PC-3 (cell line): ENCODE data around the gene DENND2A. TPM values are rescaled to one million over a fixed set of nuclear protein-coding genes. Genes with fewer than 3 reads are reported as not detected.

Experiments
- ATAC-seq: fragments of 200-7000 bp; cut with Tn5 transposase; 2 replicates; pipeline ENCODE4 v1.9.1; 2020; ENCODE audit warnings: mild to moderate bottlenecking, moderate library complexity
- BruUV-seq: library from RNA; stranded (reverse); fragments of 400-500 nt; replicated peaks from 2 replicates; lab custom pipeline; 2021; lab: Mats Ljungman, UMichigan
- CTCF ChIA-PET: fragments of 300-600 bp; sonication (Branson Sonifier 250); formaldehyde crosslinking; loops from one replicate; lab custom pipeline; 2022; ENCODE audit warnings: antibody characterized with exemption; lab: Charles Lee
- POLR2A ChIA-PET: fragments of 300-600 bp; sonication (Branson Sonifier 250); formaldehyde crosslinking; loops from one replicate; lab custom pipeline; 2022; ENCODE audit warnings: antibody characterized with exemption; ENCODE audit not compliant: unreplicated experiment; lab: Charles Lee
- DNase-seq: peaks from one replicate; pipeline ENCODE4 v3.0.0-alpha.2; 2015
- H2AFZ ChIP-seq: fragments of 300-600 bp; sonication (generic); 2 replicates; pipeline ENCODE4 v1.6.0; 2016; ENCODE audit warnings: antibody characterized with exemption, low read length
- H3F3A ChIP-seq: fragments of 300-600 bp; sonication (generic); one replicate; pipeline ENCODE4 v1.6.0; 2017; ENCODE audit warnings: antibody characterized with exemption, low read length, control low read depth, mild to moderate bottlenecking; ENCODE audit not compliant: unreplicated experiment
- H3K27ac ChIP-seq: fragments of 300-600 bp; sonication (generic); 2 replicates; pipeline ENCODE4 v1.5.1; 2016; ENCODE audit warnings: mild to moderate bottlenecking, low read length
- H3K27me3 ChIP-seq: fragments of 300-600 bp; sonication (generic); 2 replicates; pipeline ENCODE4 v1.6.1; 2016; ENCODE audit warnings: low read length, mixed read lengths
- H3K36me3 ChIP-seq: fragments of 300-600 bp; sonication (generic); 2 replicates; pipeline ENCODE4 v1.6.1; 2016; ENCODE audit warnings: low read depth, mixed run types, low read length, mixed read lengths
- H3K4me1 ChIP-seq: fragments of 300-600 bp; sonication (generic); 2 replicates; pipeline ENCODE4 v1.5.1; 2016; ENCODE audit warnings: low read length; ENCODE audit not compliant: insufficient read depth
- H3K4me2 ChIP-seq: fragments of 300-600 bp; sonication (generic); 2 replicates; pipeline ENCODE4 v1.6.0; 2016; ENCODE audit warnings: low read length
- H3K4me3 ChIP-seq: fragments of 300-600 bp; sonication (generic); 2 replicates; pipeline ENCODE4 v1.5.1; 2016; ENCODE audit warnings: mild to moderate bottlenecking, low read length, mixed read lengths
- H3K79me2 ChIP-seq: fragments of 300-600 bp; sonication (generic); 2 replicates; pipeline ENCODE4 v1.6.1; 2017; ENCODE audit warnings: low read length, mixed read lengths
- H3K9ac ChIP-seq: fragments of 300-600 bp; sonication (generic); 2 replicates; pipeline ENCODE4 v1.6.0; 2016; ENCODE audit warnings: mild to moderate bottlenecking, low read length
- H3K9me2 ChIP-seq: fragments of 300-600 bp; sonication (generic); replicated peaks from 2 replicates; pipeline ENCODE4 v1.6.1; 2016; ENCODE audit warnings: mixed run types, low read length, mixed read lengths
- H3K9me3 ChIP-seq: fragments of 300-600 bp; sonication (generic); 2 replicates; pipeline ENCODE4 v1.6.1; 2016; ENCODE audit warnings: low read length, mixed read lengths
- H4K20me1 ChIP-seq: fragments of 300-600 bp; sonication (generic); 2 replicates; pipeline ENCODE4 v1.6.1; 2016; ENCODE audit warnings: low read length, mixed read lengths
- EZH2 ChIP-seq: fragments of 300-600 bp; sonication (generic); IDR thresholded peaks from one replicate; pipeline ENCODE4 v1.6.1; 2017; ENCODE audit warnings: antibody characterized with exemption, mild to moderate bottlenecking, low read length; ENCODE audit not compliant: unreplicated experiment
- EZH2phosphoT487 ChIP-seq: fragments of 300-600 bp; sonication (generic); IDR thresholded peaks from 2 replicates; pipeline ENCODE4 v1.6.1; 2018; ENCODE audit warnings: mild to moderate bottlenecking, antibody characterized with exemption, low read length, borderline replicate concordance
- intact Hi-C: fragments of 100-400 bp; cut with micrococcal nuclease; formaldehyde crosslinking; loops from 2 replicates; pipeline ENCODE4 v1.9.0; 2023
- total RNA-seq: library from RNA; depleted of rRNA; stranded (reverse); fragments of >200 nt; gene quantifications from 2 replicates; pipeline ENCODE4 v1.2.3, GENCODE V29; 2014
- TF ChIP-seq, protein P1 (sequence below): fragments of 300-600 bp; sonication (generic); conservative IDR thresholded peaks from 2 replicates; pipeline ENCODE4 v1.5.1; 2017; ENCODE audit warnings: antibody characterized with exemption, low read depth, mild to moderate bottlenecking, low read length

Gene DENND2A
- total RNA-seq, 1 experiment from 2014 or later: 8.9 TPM

- no peak for DNase-seq
- Histone ChIP-seq H3F3A (no peaks in the 10 kb centered on the region), H3K4me3 (no peak overlapping the region), H3K79me2 (no peaks in the 10 kb centered on the region), H2AFZ (no peak overlapping the region), H3K9me2 (no peaks in the 10 kb centered on the region), H3K27ac (no peak overlapping the region), H4K20me1 (no peaks in the 10 kb centered on the region), H3K9me3 (no peaks in the 10 kb centered on the region), H3K9ac (no peak overlapping the region), H3K4me2 (no peak overlapping the region), H3K4me1 (peaks cover 2% of the 10 kb centered on the region), H3K27me3 (no peaks in the 10 kb centered on the region), H3K36me3 (no peaks in the 10 kb centered on the region)
- ChIA-PET CTCF (no interaction called here), POLR2A (no interaction called here)
- BruUV-seq: no TSS peak
- intact Hi-C loops: no loop called here
- no peak for TF ChIP-seq EZH2phosphoT487
- TF ChIP-seq EZH2: no peak
- TF ChIP-seq, protein P1, sequence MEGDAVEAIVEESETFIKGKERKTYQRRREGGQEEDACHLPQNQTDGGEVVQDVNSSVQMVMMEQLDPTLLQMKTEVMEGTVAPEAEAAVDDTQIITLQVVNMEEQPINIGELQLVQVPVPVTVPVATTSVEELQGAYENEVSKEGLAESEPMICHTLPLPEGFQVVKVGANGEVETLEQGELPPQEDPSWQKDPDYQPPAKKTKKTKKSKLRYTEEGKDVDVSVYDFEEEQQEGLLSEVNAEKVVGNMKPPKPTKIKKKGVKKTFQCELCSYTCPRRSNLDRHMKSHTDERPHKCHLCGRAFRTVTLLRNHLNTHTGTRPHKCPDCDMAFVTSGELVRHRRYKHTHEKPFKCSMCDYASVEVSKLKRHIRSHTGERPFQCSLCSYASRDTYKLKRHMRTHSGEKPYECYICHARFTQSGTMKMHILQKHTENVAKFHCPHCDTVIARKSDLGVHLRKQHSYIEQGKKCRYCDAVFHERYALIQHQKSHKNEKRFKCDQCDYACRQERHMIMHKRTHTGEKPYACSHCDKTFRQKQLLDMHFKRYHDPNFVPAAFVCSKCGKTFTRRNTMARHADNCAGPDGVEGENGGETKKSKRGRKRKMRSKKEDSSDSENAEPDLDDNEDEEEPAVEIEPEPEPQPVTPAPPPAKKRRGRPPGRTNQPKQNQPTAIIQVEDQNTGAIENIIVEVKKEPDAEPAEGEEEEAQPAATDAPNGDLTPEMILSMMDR: no peak
- ATAC-seq: no peak
Measured at GRCh38 chr7:140616328-140616727, 24.3 kb downstream of the DENND2A start.

DNA sequence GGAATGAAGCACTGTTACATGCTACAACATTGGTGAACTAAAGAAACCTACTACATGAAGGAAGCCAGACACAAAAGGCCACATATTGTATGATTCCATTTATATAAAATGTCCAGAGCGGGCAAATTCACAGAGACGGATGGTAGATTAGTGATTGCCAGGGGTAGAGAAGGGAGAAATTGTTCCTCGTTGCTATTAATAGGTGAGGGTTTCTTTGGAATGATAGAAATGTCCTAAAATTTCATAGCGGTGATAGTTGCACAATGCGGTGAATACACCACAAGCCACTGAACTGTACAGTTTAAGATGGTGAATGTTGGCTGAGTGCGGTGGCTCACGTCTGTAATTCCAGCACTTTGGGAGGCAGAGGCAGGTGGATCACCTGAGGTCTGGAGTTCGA is 29.0 kb downstream of the DENND2A start:
- H3K9ac ChIP-seq: no peak overlapping the region
- no peak overlapping the region for H3K4me2 ChIP-seq
- H4K20me1 ChIP-seq: no peaks in the 10 kb centered on the region
- no peaks in the 10 kb centered on the region for H3K36me3 ChIP-seq
- no peaks in the 10 kb centered on the region for H3K9me3 ChIP-seq
- ATAC-seq (no peak), DNase-seq (no peak)
- CTCF ChIA-PET: no interaction called here
- intact Hi-C loops: no loop called here
- peaks cover 43% of the 10 kb centered on the region for H3K4me1 ChIP-seq
- no peaks in the 10 kb centered on the region for H3K79me2 ChIP-seq
- no peak overlapping the region for H2AFZ ChIP-seq
- H3K4me3 ChIP-seq: no peak overlapping the region
- TF ChIP-seq, protein P1: no peak
- TF ChIP-seq EZH2 (no peak), EZH2phosphoT487 (no peak)
- no peaks in the 10 kb centered on the region for H3K9me2 ChIP-seq
- POLR2A ChIA-PET: no interaction called here
- H3K27ac ChIP-seq: no peak overlapping the region
- BruUV-seq: no TSS peak
- no peaks in the 10 kb centered on the region for H3F3A ChIP-seq
- H3K27me3 ChIP-seq: no peaks in the 10 kb centered on the region

- Histone ChIP-seq H3K9me2 (no peaks in the 10 kb centered on the region), H2AFZ (no peak overlapping the region), H4K20me1 (no peaks in the 10 kb centered on the region), H3K36me3 (no peaks in the 10 kb centered on the region), H3K9ac (peak overlapping the region; percentile 54), H3K4me2 (peak overlapping the region; percentile 21; the same call in 1 of the 2 replicates), H3K27ac (peak overlapping the region; percentile 96), H3K79me2 (no peaks in the 10 kb centered on the region), H3K4me1 (peaks cover 47% of the 10 kb centered on the region), H3K9me3 (no peaks in the 10 kb centered on the region), H3F3A (no peaks in the 10 kb centered on the region), H3K27me3 (no peaks in the 10 kb centered on the region), H3K4me3 (no peak overlapping the region)
- intact Hi-C loops: no loop called here
- ChIA-PET POLR2A (no interaction called here), CTCF (no interaction called here)
- BruUV-seq: no TSS peak
- ATAC-seq: no peak
- TF ChIP-seq EZH2: no peak
- no peak for TF ChIP-seq EZH2phosphoT487
- TF ChIP-seq, protein P1: no peak
- peak; percentile 15 for DNase-seq
Measured at GRCh38 chr7:140610204-140611165, 30.1 kb downstream of the DENND2A start.
